A673 (cell line): Measurements from ENCODE around the gene BPHL. TPM values are rescaled to one million over a fixed set of nuclear protein-coding genes. Genes with fewer than 3 reads are reported as not detected.

Source experiments
- BruUV-seq: library from RNA; stranded (reverse); fragments of 400-500 nt; replicated peaks from 2 replicates; lab custom pipeline; 2021; lab: Mats Ljungman, UMichigan
- CTCF ChIA-PET: fragments of 300-600 bp; sonication (Branson Sonifier 250); formaldehyde crosslinking; loops from one replicate; lab custom pipeline; 2022; ENCODE audit warnings: antibody characterized with exemption; lab: Charles Lee
- POLR2A ChIA-PET: fragments of 300-600 bp; sonication (Branson Sonifier 250); formaldehyde crosslinking; loops from one replicate; lab custom pipeline; 2022; ENCODE audit warnings: antibody characterized with exemption; ENCODE audit not compliant: low non-redundant PET; lab: Charles Lee
- DNase-seq: peaks from one replicate; pipeline ENCODE4 v3.0.0-alpha.2; 2015; ENCODE audit warnings: low spot score
- H3K27ac ChIP-seq: fragments of 200-600 bp; sonication (generic); 2 replicates; pipeline ENCODE4 v1.5.1; 2016; ENCODE audit warnings: mixed run types, low read depth, mild to moderate bottlenecking, mixed read lengths, antibody characterized with exemption, low read length; ENCODE audit not compliant: poor library complexity, severe bottlenecking
- H3K27me3 ChIP-seq: fragments of 200-600 bp; sonication (generic); replicated peaks from 2 replicates; pipeline ENCODE4 v1.6.1; 2017; ENCODE audit warnings: mixed run types, low read depth, mild to moderate bottlenecking, mixed read lengths, antibody characterized with exemption, low read length; ENCODE audit not compliant: insufficient read depth, poor library complexity
- H3K36me3 ChIP-seq: fragments of 200-600 bp; sonication (generic); 2 replicates; pipeline ENCODE4 v1.6.1; 2016; ENCODE audit warnings: mixed run types, mild to moderate bottlenecking, mixed read lengths, antibody characterized with exemption, low read length; ENCODE audit not compliant: insufficient read depth, poor library complexity, severe bottlenecking
- H3K4me1 ChIP-seq: fragments of 200-600 bp; sonication (generic); 2 replicates; pipeline ENCODE4 v1.6.1; 2017; ENCODE audit warnings: mixed run types, mild to moderate bottlenecking, mixed read lengths, antibody characterized with exemption, low read length; ENCODE audit not compliant: insufficient read depth, poor library complexity, severe bottlenecking
- H3K4me3 ChIP-seq: fragments of 200-600 bp; sonication (generic); 2 replicates; pipeline ENCODE4 v1.5.1; 2016; ENCODE audit warnings: low read depth, mixed run types, mild to moderate bottlenecking, mixed read lengths, low read length; ENCODE audit not compliant: poor library complexity, severe bottlenecking
- H3K9me3 ChIP-seq: fragments of 200-600 bp; sonication (generic); 2 replicates; pipeline ENCODE4 v1.6.1; 2016; ENCODE audit warnings: mixed run types, low read depth, mild to moderate bottlenecking, mixed read lengths, antibody characterized with exemption, low read length; ENCODE audit not compliant: poor library complexity, severe bottlenecking
- CTCF ChIP-seq: fragments of 300-800, 200-600 bp; sonication (generic); conservative IDR thresholded peaks from 2 replicates; pipeline ENCODE4 v1.5.1; 2017; ENCODE audit warnings: low read depth, mild to moderate bottlenecking, antibody characterized with exemption, low read length, moderate library complexity, mixed read lengths
- EZH2 ChIP-seq: fragments of 200-600 bp; sonication (generic); IDR thresholded peaks from 2 replicates; pipeline ENCODE4 v1.6.1; 2017; ENCODE audit warnings: borderline replicate concordance, low read depth, mild to moderate bottlenecking, mixed read lengths, antibody characterized with exemption, low read length; ENCODE audit not compliant: poor library complexity, severe bottlenecking
- intact Hi-C: fragments of 100-400 bp; cut with micrococcal nuclease; formaldehyde crosslinking; loops from one replicate; pipeline ENCODE4 v1.10.0; 2022; ENCODE audit not compliant: unreplicated experiment
- total RNA-seq: library from RNA; stranded (reverse); gene quantifications from 2 replicates; pipeline ENCODE4 v1.2.3, GENCODE V29; 2021

The BPHL gene
- total RNA-seq, 1 experiment from 2014 or later: 30.8 TPM

GRCh38 chr6:3085074-3085473, 33.4 kb upstream of the BPHL start:
- Histone ChIP-seq H3K9me3 (no peaks in the 10 kb centered on the region), H3K27ac (no peak overlapping the region), H3K4me3 (no peak overlapping the region), H3K36me3 (peaks cover 9% of the 10 kb centered on the region), H3K4me1 (peaks cover 8% of the 10 kb centered on the region), H3K27me3 (no peaks in the 10 kb centered on the region)
- TF ChIP-seq EZH2: no peak
- TF ChIP-seq CTCF: no peak
- POLR2A ChIA-PET: no interaction called here
- intact Hi-C loops: no loop called here
- BruUV-seq: no TSS peak
- DNase-seq: no peak
- CTCF ChIA-PET: no interaction called here

GRCh38 chr6:3086282-3086946, 32.1 kb upstream of the BPHL start:
- BruUV-seq: no TSS peak
- Histone ChIP-seq H3K9me3 (no peaks in the 10 kb centered on the region), H3K27me3 (no peaks in the 10 kb centered on the region), H3K4me3 (no peak overlapping the region), H3K4me1 (peaks cover 8% of the 10 kb centered on the region), H3K36me3 (peaks cover 5% of the 10 kb centered on the region), H3K27ac (no peak overlapping the region)
- ChIA-PET CTCF (no interaction called here), POLR2A (no interaction called here)
- intact Hi-C loops: no loop called here
- DNase-seq: no peak
- TF ChIP-seq CTCF (no peak), EZH2 (no peak)

GRCh38 chr6:3088446-3088845, 30.1 kb upstream of the BPHL start:
- DNase-seq: no peak
- H3K36me3 ChIP-seq: peaks cover under 1% of the 10 kb centered on the region
- H3K4me1 ChIP-seq: peaks cover 8% of the 10 kb centered on the region
- intact Hi-C loops: no loop called here
- H3K9me3 ChIP-seq: no peaks in the 10 kb centered on the region
- peak overlapping the region; percentile 35 for H3K27ac ChIP-seq
- no peak overlapping the region for H3K4me3 ChIP-seq
- no TSS peak for BruUV-seq
- ChIA-PET POLR2A (no interaction called here), CTCF (no interaction called here)
- H3K27me3 ChIP-seq: no peaks in the 10 kb centered on the region
- TF ChIP-seq EZH2: no peak
- TF ChIP-seq CTCF: no peak
